ENCODE results near the gene ABLIM1. TPM values are rescaled to one million over a fixed set of nuclear protein-coding genes. Genes with fewer than 3 reads are reported as not detected.
A peak's percentile ranks its signal among the peaks of the same experiment; 100 is the strongest.

ABLIM1 gene
- total RNA-seq, 2 experiments from 2014 or later: 14.8 to 54.9 TPM

DNA sequence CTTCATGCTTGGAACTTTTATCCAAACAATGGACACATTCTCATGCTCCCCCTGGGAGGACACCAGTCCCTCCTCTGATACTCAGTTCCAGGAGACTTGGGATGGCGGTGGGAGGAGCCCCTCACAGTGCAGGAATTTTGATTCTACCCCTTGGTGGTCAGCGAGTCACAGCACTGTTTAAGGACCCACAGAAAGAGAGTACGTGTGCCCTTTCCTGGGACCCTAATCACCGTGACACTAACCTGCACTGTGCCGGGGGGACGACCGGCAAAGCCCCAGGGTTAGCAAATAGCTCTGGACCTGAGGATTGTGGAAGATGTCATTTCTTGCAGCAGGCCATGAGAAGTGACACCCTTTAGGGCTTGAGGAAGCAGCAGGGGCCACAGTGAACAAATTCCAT is 264.2 kb downstream of the ABLIM1 start:
- ATAC-seq (no peak), DNase-seq (no peak)
- CTCF ChIA-PET: no interaction called here
- Mint-ChIP-seq H3K27ac (no peak overlapping the region), H3K36me3 (peaks cover 4% of the 10 kb centered on the region), H3K4me3 (no peak overlapping the region), H3K27me3 (peaks cover 66% of the 10 kb centered on the region), H3K9me3 (ENCODE audit: low read depth) (peaks cover 4% of the 10 kb centered on the region), H3K4me1 (peaks cover 3% of the 10 kb centered on the region)

GRCh38 chr10:114393482-114393881 is 264.6 kb downstream of the ABLIM1 start:
- no peak for ATAC-seq
- Mint-ChIP-seq H3K27me3 (peaks cover 63% of the 10 kb centered on the region), H3K27ac (no peak overlapping the region), H3K36me3 (peaks cover 8% of the 10 kb centered on the region), H3K9me3 (ENCODE audit: low read depth) (peaks cover 4% of the 10 kb centered on the region), H3K4me3 (no peak overlapping the region), H3K4me1 (peaks cover 7% of the 10 kb centered on the region)
- CTCF ChIA-PET: no interaction called here
- no peak for DNase-seq

GRCh38 chr10:114392112-114392835 is 265.8 kb downstream of the ABLIM1 start:
- peaks cover 13% of the 10 kb centered on the region for H3K4me1 Mint-ChIP-seq
- ATAC-seq: no peak
- peaks cover 9% of the 10 kb centered on the region for H3K36me3 Mint-ChIP-seq
- H3K27ac Mint-ChIP-seq: no peak overlapping the region
- CTCF ChIA-PET: interaction anchor here (1.8 kb wide), 1 partner anchor 11 kb away, joined by 5 read pairs; no protein-coding TSS in a partner anchor
- peaks cover 51% of the 10 kb centered on the region for H3K27me3 Mint-ChIP-seq
- H3K4me3 Mint-ChIP-seq: no peak overlapping the region
- H3K9me3 Mint-ChIP-seq (ENCODE audit: low read depth): peaks cover 4% of the 10 kb centered on the region
- DNase-seq: no peak

DNA sequence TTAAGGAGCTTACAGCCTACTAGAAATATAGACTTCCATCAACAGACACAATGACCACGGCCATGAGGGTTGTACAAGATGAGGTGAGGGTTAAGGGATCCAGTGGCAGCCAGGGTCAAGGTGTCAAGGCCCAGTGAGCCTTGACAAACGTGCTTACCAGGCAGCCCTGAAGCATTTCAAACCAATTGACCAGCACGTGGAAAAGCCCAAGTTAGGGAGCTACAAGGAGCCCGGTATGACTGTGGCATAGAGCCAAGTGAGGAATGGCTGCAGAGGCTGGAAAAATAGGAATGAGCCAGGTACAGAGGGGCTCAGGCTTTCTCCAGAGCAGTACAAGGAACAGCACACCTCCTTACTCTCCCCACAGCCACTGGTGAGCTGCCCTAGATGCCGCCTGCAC is 266.5 kb downstream of the ABLIM1 start:
- Mint-ChIP-seq H3K4me3 (no peak overlapping the region), H3K4me1 (peaks cover 13% of the 10 kb centered on the region)

GRCh38 chr10:114389426-114389825 is 268.6 kb downstream of the ABLIM1 start:
- H3K9me3 Mint-ChIP-seq (ENCODE audit: low read depth): peaks cover 4% of the 10 kb centered on the region
- no peak for ATAC-seq
- peaks cover 13% of the 10 kb centered on the region for H3K4me1 Mint-ChIP-seq
- H3K4me3 Mint-ChIP-seq: no peak overlapping the region
- peaks cover 9% of the 10 kb centered on the region for H3K36me3 Mint-ChIP-seq
- DNase-seq: no peak
- CTCF ChIA-PET: interaction anchor here (1.4 kb wide), 1 partner anchor 85 kb away, joined by 4 read pairs; no protein-coding TSS in a partner anchor
- H3K27ac Mint-ChIP-seq: no peak overlapping the region
- H3K27me3 Mint-ChIP-seq: peaks cover 30% of the 10 kb centered on the region

More for the DNA sequence above, 266.5 kb downstream of the ABLIM1 start:
- Mint-ChIP-seq H3K27me3 (peaks cover 45% of the 10 kb centered on the region), H3K9me3 (ENCODE audit: low read depth) (peaks cover 4% of the 10 kb centered on the region), H3K36me3 (peaks cover 9% of the 10 kb centered on the region), H3K27ac (no peak overlapping the region)
- no peak for ATAC-seq
- no peak for DNase-seq
- CTCF ChIA-PET: interaction anchor here (1.8 kb wide), 1 partner anchor 12 kb away, joined by 5 read pairs; no protein-coding TSS in a partner anchor

- peaks cover 4% of the 10 kb centered on the region for H3K9me3 Mint-ChIP-seq (ENCODE audit: low read depth)
- DNase-seq (peak; percentile 56), ATAC-seq (peak; percentile 71)
- H3K27me3 Mint-ChIP-seq: peaks cover 22% of the 10 kb centered on the region
- peaks cover 13% of the 10 kb centered on the region for H3K4me1 Mint-ChIP-seq
- H3K27ac Mint-ChIP-seq: peak overlapping the region; percentile 21
- H3K4me3 Mint-ChIP-seq: no peak overlapping the region
- CTCF ChIA-PET: interaction anchor here (0.7 to 0.8 kb wide), 2 partner anchors 9 to 83 kb away, joined by 3 read pairs; no protein-coding TSS in a partner anchor
- peaks cover 9% of the 10 kb centered on the region for H3K36me3 Mint-ChIP-seq
Measured at GRCh38 chr10:114388275-114388674, 269.8 kb downstream of the ABLIM1 start.

DNA sequence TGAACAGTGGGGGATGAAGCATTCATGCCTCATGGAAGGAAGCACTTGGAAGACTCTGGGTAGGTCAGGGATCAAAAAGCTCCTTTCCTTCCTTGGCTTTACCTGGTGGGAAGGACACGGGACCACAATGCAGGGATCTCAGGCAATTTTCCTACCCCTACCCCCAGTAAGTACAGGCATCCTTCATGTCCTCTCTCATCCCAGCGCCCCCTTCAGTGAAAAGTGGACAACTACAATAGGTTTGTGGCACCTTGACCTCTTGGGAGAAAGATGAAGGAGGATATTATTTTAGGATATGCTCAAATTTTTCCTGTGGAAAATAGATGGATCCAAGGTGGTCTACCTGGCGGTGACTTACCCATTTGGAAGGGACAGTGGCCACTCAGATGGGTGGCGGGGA is 270.3 kb downstream of the ABLIM1 start:
- DNase-seq (no peak), ATAC-seq (no peak)
- CTCF ChIA-PET: no interaction called here
- H3K9me3 Mint-ChIP-seq (ENCODE audit: low read depth): peaks cover 4% of the 10 kb centered on the region
- H3K4me1 Mint-ChIP-seq: peaks cover 13% of the 10 kb centered on the region
- H3K27ac Mint-ChIP-seq: no peak overlapping the region
- peaks cover 9% of the 10 kb centered on the region for H3K36me3 Mint-ChIP-seq
- H3K27me3 Mint-ChIP-seq: peaks cover 21% of the 10 kb centered on the region
- no peak overlapping the region for H3K4me3 Mint-ChIP-seq

DNA sequence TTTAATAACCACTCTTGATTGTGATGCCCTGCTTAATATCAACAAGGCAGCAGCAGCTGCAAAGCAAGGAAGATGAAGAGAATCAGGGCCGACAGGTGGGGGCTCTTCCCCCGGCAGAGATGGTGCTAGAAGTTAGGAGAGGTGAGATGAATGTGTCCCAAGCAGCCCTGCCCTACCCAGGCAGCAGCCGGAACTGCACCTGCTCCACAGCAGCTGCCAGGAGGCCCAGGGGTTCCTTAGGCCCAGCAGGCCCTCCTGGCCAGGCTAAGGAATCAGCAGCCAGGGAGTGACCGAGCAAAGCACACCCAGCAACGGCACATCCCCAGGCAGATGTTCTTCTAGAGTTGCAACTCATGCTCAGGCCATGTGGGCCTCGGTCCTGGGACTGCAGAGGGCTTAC is 271.6 kb downstream of the ABLIM1 start:
- no peak for DNase-seq
- CTCF ChIA-PET: no interaction called here
- peaks cover 25% of the 10 kb centered on the region for H3K27me3 Mint-ChIP-seq
- ATAC-seq: no peak
- peaks cover 9% of the 10 kb centered on the region for H3K36me3 Mint-ChIP-seq
- H3K9me3 Mint-ChIP-seq (ENCODE audit: low read depth): peaks cover 4% of the 10 kb centered on the region
- no peak overlapping the region for H3K4me3 Mint-ChIP-seq
- H3K4me1 Mint-ChIP-seq: peaks cover 13% of the 10 kb centered on the region
- no peak overlapping the region for H3K27ac Mint-ChIP-seq

DNA sequence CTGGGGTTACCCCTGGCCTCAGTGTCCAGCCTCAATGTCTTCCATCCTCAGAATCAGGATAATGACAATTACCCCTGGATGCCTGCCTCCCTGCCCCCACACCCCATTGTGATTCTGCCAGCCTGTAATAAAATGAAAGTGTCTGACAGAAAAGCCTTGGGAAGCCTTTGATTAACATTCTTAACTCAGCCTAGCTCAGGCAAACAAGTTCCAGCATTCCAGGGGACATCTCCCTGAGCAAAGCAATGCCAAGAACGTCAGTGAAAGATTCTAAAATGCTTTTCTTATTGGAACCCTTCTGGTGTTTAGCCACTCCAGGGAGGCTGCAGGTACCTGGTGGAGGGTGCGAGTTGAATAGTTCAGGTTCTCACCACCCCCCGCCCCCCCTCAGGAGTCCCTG is 272.5 kb downstream of the ABLIM1 start:
- DNase-seq: no peak
- Mint-ChIP-seq H3K4me1 (peaks cover 13% of the 10 kb centered on the region), H3K36me3 (peaks cover 9% of the 10 kb centered on the region), H3K27me3 (peaks cover 28% of the 10 kb centered on the region), H3K9me3 (ENCODE audit: low read depth) (peaks cover 4% of the 10 kb centered on the region), H3K4me3 (no peak overlapping the region), H3K27ac (no peak overlapping the region)
- no peak for ATAC-seq
- CTCF ChIA-PET: no interaction called here

DNA sequence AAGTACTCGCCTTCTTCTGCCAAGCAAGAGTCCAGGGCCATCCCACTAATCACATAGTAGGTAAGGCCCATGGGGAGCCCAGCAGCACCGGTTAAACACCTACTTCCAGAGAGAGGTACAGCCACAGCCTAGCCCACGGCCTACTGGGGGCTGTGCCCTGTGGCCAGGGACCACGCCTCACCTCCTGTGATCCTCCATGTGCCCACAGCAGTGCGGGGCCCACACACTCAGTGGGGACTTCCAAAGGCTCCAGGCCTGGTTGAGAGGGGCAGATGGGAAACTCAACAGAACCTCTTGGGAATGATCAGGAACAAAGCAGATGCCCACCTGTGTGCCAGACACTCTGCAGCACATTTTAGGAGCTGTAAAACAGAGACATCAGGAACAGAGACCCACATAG is 273.5 kb downstream of the ABLIM1 start:
- H3K4me1 Mint-ChIP-seq: peaks cover 13% of the 10 kb centered on the region

GRCh38 chr10:114384181-114384580 is 273.9 kb downstream of the ABLIM1 start:
- Mint-ChIP-seq H3K27ac (no peak overlapping the region), H3K4me1 (peaks cover 13% of the 10 kb centered on the region), H3K9me3 (ENCODE audit: low read depth) (no peaks in the 10 kb centered on the region), H3K4me3 (no peak overlapping the region), H3K27me3 (peaks cover 35% of the 10 kb centered on the region), H3K36me3 (peaks cover 6% of the 10 kb centered on the region)
- no peak for DNase-seq
- CTCF ChIA-PET: no interaction called here
- no peak for ATAC-seq

More for the DNA sequence above, 273.5 kb downstream of the ABLIM1 start:
- no peak for DNase-seq
- no peak overlapping the region for H3K27ac Mint-ChIP-seq
- CTCF ChIA-PET: no interaction called here
- H3K9me3 Mint-ChIP-seq (ENCODE audit: low read depth): no peaks in the 10 kb centered on the region
- ATAC-seq: no peak
- H3K36me3 Mint-ChIP-seq: peaks cover 6% of the 10 kb centered on the region
- H3K27me3 Mint-ChIP-seq: peaks cover 34% of the 10 kb centered on the region
- no peak overlapping the region for H3K4me3 Mint-ChIP-seq

Other genes starting within 250 kb of the ABLIM1 start
- gene FHIP2A, start 163.5 kb upstream of the ABLIM1 start, total RNA-seq: 10 to 100 TPM; 33.5 to 35.7 TPM

Data from activated CD8-positive, alpha-beta memory T cell treated with anti-CD3 and anti-CD28 coated beads, Interleukin-2, amount 10 ng/mL, durations not matched to agents 7 days and 5 days (primary cell).